Keratinocyte (primary cell): ENCODE measurements around the gene MRGPRX4. TPM values are rescaled to one million over a fixed set of nuclear protein-coding genes. Genes with fewer than 3 reads are reported as not detected.
A peak's percentile ranks its signal among the peaks of the same experiment; 100 is the strongest.

Experiments
- DNase-seq: peaks from one replicate; pipeline ENCODE4 v3.0.0-alpha.2; 2011; ENCODE audit warnings: low read depth, missing footprints, low spot score
- FAIRE-seq: peaks from 2 replicates; lab custom pipeline; 2011; peaks lifted over from hg19 to GRCh38; lab: Jason Lieb, UNC
- H2AFZ ChIP-seq: 2 replicates; pipeline ENCODE4 v1.6.0; 2012; ENCODE audit warnings: low read length, control low read depth, inconsistent platforms; ENCODE audit not compliant: control insufficient read depth
- H3K27ac ChIP-seq: 2 replicates; pipeline ENCODE4 v1.5.1; 2011; ENCODE audit warnings: low read length; ENCODE audit not compliant: control insufficient read depth, insufficient read depth
- H3K27me3 ChIP-seq: 3 replicates; pipeline ENCODE4 v1.6.0; 2011; ENCODE audit warnings: low read length; ENCODE audit not compliant: control insufficient read depth, insufficient read depth; ENCODE audit errors: extremely low read depth
- H3K36me3 ChIP-seq, 2 experiments: 2 replicates in 1 of 2; 3 replicates in 1 of 2; pipeline ENCODE4 v1.5.1; 2011; ENCODE audit warnings: low read length in 2 of 2, mild to moderate bottlenecking in 1 of 2; ENCODE audit not compliant: control insufficient read depth in 2 of 2, insufficient read depth in 2 of 2; ENCODE audit errors: extremely low read depth in 1 of 2
- H3K4me1 ChIP-seq: 3 replicates; pipeline ENCODE4 v1.5.1; 2011; ENCODE audit warnings: low read length; ENCODE audit not compliant: control insufficient read depth, insufficient read depth; ENCODE audit errors: extremely low read depth
- H3K4me2 ChIP-seq: 3 replicates; pipeline ENCODE4 v1.6.0; 2011; ENCODE audit warnings: low read depth, low read length; ENCODE audit not compliant: control insufficient read depth, insufficient read depth; ENCODE audit errors: extremely low read depth
- H3K4me3 ChIP-seq, 3 experiments: fragments of 200-600 bp in 1 of 3; sonication (generic) in 1 of 3; 2 replicates in 2 of 3; 3 replicates in 1 of 3; pipeline ENCODE4 v1.5.1; 2011 to 2016; ENCODE audit warnings: low read length in 3 of 3, mild to moderate bottlenecking in 3 of 3, control low read depth in 2 of 3, inconsistent platforms in 1 of 3, low read depth in 1 of 3, mixed read lengths in 1 of 3, mixed run types in 1 of 3, moderate library complexity in 1 of 3; ENCODE audit not compliant: control insufficient read depth in 2 of 3, insufficient read depth in 2 of 3; ENCODE audit errors: extremely low read depth in 1 of 3
- H3K79me2 ChIP-seq: 2 replicates; pipeline ENCODE4 v1.6.0; 2012; ENCODE audit warnings: low read length; ENCODE audit not compliant: control insufficient read depth, insufficient read depth
- H3K9ac ChIP-seq: 3 replicates; pipeline ENCODE4 v1.6.0; 2011; ENCODE audit warnings: low read length; ENCODE audit not compliant: control insufficient read depth, insufficient read depth; ENCODE audit errors: extremely low read depth
- H3K9me1 ChIP-seq: 3 replicates; pipeline ENCODE4 v1.6.0; 2011; ENCODE audit warnings: low read length; ENCODE audit not compliant: control insufficient read depth, insufficient read depth; ENCODE audit errors: extremely low read depth
- H3K9me3 ChIP-seq: 2 replicates; pipeline ENCODE4 v1.5.1; 2012; ENCODE audit warnings: low read depth, low read length; ENCODE audit not compliant: control insufficient read depth
- H4K20me1 ChIP-seq: 3 replicates; pipeline ENCODE4 v1.6.0; 2011; ENCODE audit warnings: low read length; ENCODE audit not compliant: control insufficient read depth, insufficient read depth; ENCODE audit errors: extremely low read depth
- CTCF ChIP-seq, 3 experiments: IDR thresholded peaks in 1 of 3; conservative IDR thresholded peaks in 1 of 3; optimal IDR thresholded peaks in 1 of 3; 2 replicates in 2 of 3; 3 replicates in 1 of 3; pipeline versions ENCODE3 to v1.5.1; 2011; ENCODE audit warnings: low read length in 3 of 3, mild to moderate bottlenecking in 3 of 3, moderate library complexity in 2 of 3, control low read depth in 1 of 3, inconsistent platforms in 1 of 3; ENCODE audit not compliant: insufficient read depth in 2 of 3; ENCODE audit errors: extremely low read depth in 1 of 3
- EZH2 ChIP-seq: IDR thresholded peaks from one replicate; pipeline ENCODE4 v1.6.1; 2012; ENCODE audit warnings: inconsistent platforms, mild to moderate bottlenecking, low read length, moderate library complexity
- dilution Hi-C: fragments of 300-500 bp; cut with MboI; formaldehyde crosslinking; loops from one replicate; pipeline ENCODE4 v1.7.0; 2020; ENCODE audit warnings: low sequenced_read_pairs; ENCODE audit not compliant: extremely low pct_ligation_motif_present
- polyA plus RNA-seq, 5 experiments: library from polyadenylated mRNA; depleted of rRNA in 3 of 5; stranded (reverse) in 3 of 5; stranded (forward) in 1 of 5; unstranded in 1 of 5; fragments of >200 nt; gene quantifications; 1 replicate in 1 of 5; 2 replicates in 3 of 5; 3 replicates in 1 of 5; pipeline versions ENCODE4 v1.2.1 to v1.2.3, GENCODE V29; 2011 to 2012; ENCODE audit warnings: missing spikeins in 2 of 5, low read depth in 1 of 5, low replicate concordance in 1 of 5

MRGPRX4 gene
- polyA plus RNA-seq, 1 donor (not counting 4 experiments of a cell fraction or from before 2014, with no cell fraction given), result 0.05 TPM

GRCh38 chr11:18151581-18151980 lies 21.1 kb upstream of the MRGPRX4 start:
- Histone ChIP-seq H3K79me2 (no peaks in the 10 kb centered on the region), H3K9me1 (no peaks in the 10 kb centered on the region), H2AFZ (no peak overlapping the region), H3K4me3 (no peak overlapping the region), H3K27ac (no peak overlapping the region), H3K9me3 (no peaks in the 10 kb centered on the region), H3K4me2 (no peak overlapping the region), H3K36me3 (no peaks in the 10 kb centered on the region), H3K27me3 (no peaks in the 10 kb centered on the region), H3K4me1 (no peaks in the 10 kb centered on the region), H4K20me1 (no peaks in the 10 kb centered on the region), H3K9ac (no peak overlapping the region)
- FAIRE-seq (no peak), DNase-seq (no peak)
- dilution Hi-C loops, result no loop called here
- TF ChIP-seq EZH2 (no peak), CTCF (optimal IDR thresholded peaks at IDR 0.05 in 1 of 3, IDR thresholded peaks at IDR 0.05 in 1 of 3, conservative IDR thresholded peaks at IDR 0.05 in 1 of 3; ENCODE audit: extremely low read depth in 1 of 3, insufficient read depth in 2 of 3, low read length in 3 of 3) (no peak)

GRCh38 chr11:18168372-18168771 lies 4.3 kb upstream of the MRGPRX4 start:
- TF ChIP-seq CTCF (optimal IDR thresholded peaks at IDR 0.05 in 1 of 3, IDR thresholded peaks at IDR 0.05 in 1 of 3, conservative IDR thresholded peaks at IDR 0.05 in 1 of 3; ENCODE audit: extremely low read depth in 1 of 3, insufficient read depth in 2 of 3, low read length in 3 of 3) (no peak), EZH2 (no peak)
- Histone ChIP-seq H4K20me1 (no peaks in the 10 kb centered on the region), H3K9me1 (no peaks in the 10 kb centered on the region), H3K9ac (no peak overlapping the region), H3K27me3 (no peaks in the 10 kb centered on the region), H3K4me3 (no peak overlapping the region), H3K79me2 (no peaks in the 10 kb centered on the region), H3K36me3 (no peaks in the 10 kb centered on the region), H3K27ac (no peak overlapping the region), H3K4me1 (peaks cover 8% of the 10 kb centered on the region), H2AFZ (peak overlapping the region; percentile 23), H3K9me3 (no peaks in the 10 kb centered on the region), H3K4me2 (peak overlapping the region; percentile 12)
- FAIRE-seq (peak; percentile 81), DNase-seq (no peak)
- dilution Hi-C loops, result no loop called here
